Activated naive CD4-positive, alpha-beta T cell treated with anti-CD3 and anti-CD28 coated beads, Interleukin-2, amount 10 ng/mL, durations not matched to agents 7 days and 5 days (primary cell): Measurements from ENCODE around the gene SORCS2.

Experiments
- CTCF ChIA-PET: fragments of 350-600 bp; sonication (Branson Sonifier 250); formaldehyde crosslinking; loops from one replicate; lab custom pipeline; 2021; ENCODE audit warnings: antibody characterized with exemption; lab: Charles Lee
- DNase-seq: peaks from one replicate; pipeline ENCODE4 v3.0.0-alpha.2; 2020
- H3K27ac Mint-ChIP-seq: one replicate; pipeline ENCODE4 v1.8.0; 2021; ENCODE audit warnings: mild to moderate bottlenecking, moderate library complexity, mixed read lengths
- H3K27me3 Mint-ChIP-seq: one replicate; pipeline ENCODE4 v1.8.0; 2021; ENCODE audit warnings: mild to moderate bottlenecking, mixed read lengths
- H3K36me3 Mint-ChIP-seq: one replicate; pipeline ENCODE4 v1.8.0; 2021; ENCODE audit warnings: mixed read lengths
- H3K4me1 Mint-ChIP-seq: one replicate; pipeline ENCODE4 v1.8.0; 2021; ENCODE audit warnings: mixed read lengths
- H3K4me3 Mint-ChIP-seq: one replicate; pipeline ENCODE4 v1.8.0; 2021; ENCODE audit warnings: mild to moderate bottlenecking, moderate library complexity, mixed read lengths
- H3K9me3 Mint-ChIP-seq: one replicate; pipeline ENCODE4 v1.8.0; 2021; ENCODE audit warnings: mixed read lengths

SORCS2 gene

GRCh38 chr4:7330031-7330596 lies 137.8 kb downstream of the SORCS2 start:
- Mint-ChIP-seq H3K4me3 (no peak overlapping the region), H3K36me3 (no peaks in the 10 kb centered on the region), H3K27me3 (no peaks in the 10 kb centered on the region), H3K9me3 (no peaks in the 10 kb centered on the region), H3K27ac (no peak overlapping the region), H3K4me1 (no peaks in the 10 kb centered on the region)
- no peak for DNase-seq
- CTCF ChIA-PET = no interaction called here

GRCh38 chr4:7330811-7331681 lies 138.7 kb downstream of the SORCS2 start:
- CTCF ChIA-PET = no interaction called here
- no peak for DNase-seq
- Mint-ChIP-seq H3K4me3 (no peak overlapping the region), H3K9me3 (no peaks in the 10 kb centered on the region), H3K4me1 (no peaks in the 10 kb centered on the region), H3K27me3 (no peaks in the 10 kb centered on the region), H3K27ac (peak overlapping the region; percentile 24), H3K36me3 (no peaks in the 10 kb centered on the region)

- Mint-ChIP-seq H3K27ac (no peak overlapping the region), H3K4me1 (no peaks in the 10 kb centered on the region), H3K27me3 (no peaks in the 10 kb centered on the region), H3K9me3 (no peaks in the 10 kb centered on the region), H3K4me3 (no peak overlapping the region), H3K36me3 (no peaks in the 10 kb centered on the region)
- CTCF ChIA-PET = no interaction called here
- no peak for DNase-seq
Observed at GRCh38 chr4:7331682-7332000, 139.3 kb downstream of the SORCS2 start.

GRCh38 chr4:7332216-7333023 lies 140.1 kb downstream of the SORCS2 start:
- H3K4me3 Mint-ChIP-seq = no peak overlapping the region
- H3K9me3 Mint-ChIP-seq = no peaks in the 10 kb centered on the region
- H3K36me3 Mint-ChIP-seq = no peaks in the 10 kb centered on the region
- CTCF ChIA-PET = no interaction called here
- H3K4me1 Mint-ChIP-seq = no peaks in the 10 kb centered on the region
- DNase-seq = no peak
- H3K27me3 Mint-ChIP-seq = no peaks in the 10 kb centered on the region
- no peak overlapping the region for H3K27ac Mint-ChIP-seq

GRCh38 chr4:7333024-7333780 lies 140.9 kb downstream of the SORCS2 start:
- H3K4me1 Mint-ChIP-seq = no peaks in the 10 kb centered on the region
- no peak overlapping the region for H3K4me3 Mint-ChIP-seq
- CTCF ChIA-PET = no interaction called here
- no peaks in the 10 kb centered on the region for H3K36me3 Mint-ChIP-seq
- H3K9me3 Mint-ChIP-seq = no peaks in the 10 kb centered on the region
- no peaks in the 10 kb centered on the region for H3K27me3 Mint-ChIP-seq
- no peak overlapping the region for H3K27ac Mint-ChIP-seq
- no peak for DNase-seq

GRCh38 chr4:7333801-7334421 lies 141.6 kb downstream of the SORCS2 start:
- Mint-ChIP-seq H3K4me3 (no peak overlapping the region), H3K36me3 (no peaks in the 10 kb centered on the region), H3K27ac (no peak overlapping the region), H3K27me3 (no peaks in the 10 kb centered on the region), H3K4me1 (no peaks in the 10 kb centered on the region), H3K9me3 (no peaks in the 10 kb centered on the region)
- CTCF ChIA-PET = interaction anchor here (2.0 kb wide), 1 partner anchor 8 kb away, joined by 12 read pairs; no protein-coding TSS in a partner anchor
- no peak for DNase-seq

GRCh38 chr4:7334521-7335275 lies 142.4 kb downstream of the SORCS2 start:
- CTCF ChIA-PET = interaction anchor here (0.9 to 2.0 kb wide), 4 partner anchors 9 to 140 kb away, joined by 3 to 12 read pairs (median 8); no protein-coding TSS in a partner anchor

GRCh38 chr4:7335344-7336066 lies 143.2 kb downstream of the SORCS2 start:
- peak; percentile 75 for DNase-seq
- H3K4me1 Mint-ChIP-seq = no peaks in the 10 kb centered on the region
- CTCF ChIA-PET = interaction anchor here (0.6 to 2.0 kb wide), 11 partner anchors 9 to 467 kb away, joined by 3 to 12 read pairs (median 4); no protein-coding TSS in a partner anchor

More at GRCh38 chr4:7334521-7335275, 142.4 kb downstream of the SORCS2 start:
- H3K4me1 Mint-ChIP-seq = no peaks in the 10 kb centered on the region
- peaks cover 3% of the 10 kb centered on the region for H3K9me3 Mint-ChIP-seq
- H3K4me3 Mint-ChIP-seq = no peak overlapping the region
- no peak for DNase-seq
- no peaks in the 10 kb centered on the region for H3K27me3 Mint-ChIP-seq
- H3K27ac Mint-ChIP-seq = no peak overlapping the region
- no peaks in the 10 kb centered on the region for H3K36me3 Mint-ChIP-seq

GRCh38 chr4:7336067-7336569 lies 143.8 kb downstream of the SORCS2 start:
- H3K4me3 Mint-ChIP-seq = no peak overlapping the region
- no peak for DNase-seq
- H3K4me1 Mint-ChIP-seq = no peaks in the 10 kb centered on the region
- H3K36me3 Mint-ChIP-seq = no peaks in the 10 kb centered on the region
- peaks cover 3% of the 10 kb centered on the region for H3K9me3 Mint-ChIP-seq
- no peaks in the 10 kb centered on the region for H3K27me3 Mint-ChIP-seq
- H3K27ac Mint-ChIP-seq = no peak overlapping the region
- CTCF ChIA-PET = interaction anchor here (0.7 to 2.0 kb wide), 10 partner anchors 9 to 466 kb away, joined by 3 to 12 read pairs (median 4); no protein-coding TSS in a partner anchor

More at GRCh38 chr4:7335344-7336066, 143.2 kb downstream of the SORCS2 start:
- Mint-ChIP-seq H3K9me3 (peaks cover 3% of the 10 kb centered on the region), H3K4me3 (no peak overlapping the region), H3K27me3 (no peaks in the 10 kb centered on the region), H3K27ac (no peak overlapping the region), H3K36me3 (no peaks in the 10 kb centered on the region)

- Mint-ChIP-seq H3K4me1 (no peaks in the 10 kb centered on the region), H3K9me3 (peaks cover 3% of the 10 kb centered on the region)
- CTCF ChIA-PET = interaction anchor here (1.0 kb wide), 1 partner anchor 17 kb away, joined by 3 read pairs; no protein-coding TSS in a partner anchor
Observed at GRCh38 chr4:7336732-7337131, 144.4 kb downstream of the SORCS2 start.

GRCh38 chr4:7337196-7338058 lies 145.1 kb downstream of the SORCS2 start:
- no peaks in the 10 kb centered on the region for H3K27me3 Mint-ChIP-seq
- H3K36me3 Mint-ChIP-seq = no peaks in the 10 kb centered on the region
- CTCF ChIA-PET = interaction anchor here (1.0 kb wide), 1 partner anchor 18 kb away, joined by 3 read pairs; no protein-coding TSS in a partner anchor
- no peak overlapping the region for H3K4me3 Mint-ChIP-seq
- H3K27ac Mint-ChIP-seq = no peak overlapping the region
- DNase-seq = no peak
- H3K4me1 Mint-ChIP-seq = no peaks in the 10 kb centered on the region
- peaks cover 6% of the 10 kb centered on the region for H3K9me3 Mint-ChIP-seq

More at GRCh38 chr4:7336732-7337131, 144.4 kb downstream of the SORCS2 start:
- no peaks in the 10 kb centered on the region for H3K36me3 Mint-ChIP-seq
- H3K27me3 Mint-ChIP-seq = no peaks in the 10 kb centered on the region
- H3K27ac Mint-ChIP-seq = no peak overlapping the region
- no peak for DNase-seq
- no peak overlapping the region for H3K4me3 Mint-ChIP-seq
